Measurements from ENCODE around the gene ANKRD40. TPM values are rescaled to one million over a fixed set of nuclear protein-coding genes. Genes with fewer than 3 reads are reported as not detected.
A peak's percentile ranks its signal among the peaks of the same experiment; 100 is the strongest.

The ANKRD40 gene
- total and polyA plus RNA-seq, 9 of the 15 experiments (the other 6 are each of a cell fraction or from before 2014, with no cell fraction given): 9.0 to 28.9 (median 27.7) TPM

DNA sequence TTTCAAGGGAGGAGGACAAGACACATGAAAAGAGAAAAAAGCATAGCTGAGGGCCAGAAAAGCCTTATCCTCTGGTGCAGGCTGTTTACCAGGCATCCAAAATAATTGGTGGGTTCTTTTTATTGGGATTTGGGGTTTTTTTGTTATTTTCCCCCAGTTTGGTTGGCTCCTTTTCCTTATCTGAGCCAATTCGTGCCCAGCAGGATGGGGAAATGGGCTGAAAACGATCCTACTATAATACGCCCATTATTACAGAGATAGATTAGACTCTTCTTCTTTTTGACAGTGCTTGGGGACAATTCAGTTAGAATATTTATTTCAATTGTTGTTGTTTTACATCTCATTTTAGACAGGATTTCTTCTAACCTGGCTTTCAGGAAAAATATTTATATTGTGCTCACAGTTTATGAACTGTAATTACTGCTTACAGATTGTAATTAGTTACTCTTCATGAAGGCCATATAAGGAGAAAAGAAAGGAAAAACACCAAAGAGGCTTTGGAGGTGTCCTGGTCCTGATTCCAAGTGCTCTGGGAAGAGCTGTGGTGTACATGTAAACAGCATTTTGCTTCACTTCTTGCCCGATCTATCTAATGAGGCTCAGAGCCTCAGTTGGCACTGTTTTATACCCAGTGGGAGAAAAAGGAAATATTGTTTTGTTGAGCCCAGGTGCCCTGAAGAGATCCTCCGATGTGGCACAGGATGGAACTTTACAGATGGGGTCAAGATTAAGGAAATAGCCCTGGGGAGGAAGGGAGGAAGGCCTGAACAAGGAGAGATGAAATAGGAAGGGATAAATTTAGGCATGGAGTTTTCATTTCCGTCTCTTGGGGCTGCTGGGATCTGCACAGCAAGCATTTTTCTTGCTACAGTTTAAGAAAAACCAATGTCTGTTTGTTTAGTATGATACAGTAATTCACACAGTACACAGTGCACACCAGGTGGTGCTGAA is 611 bp upstream of the ANKRD40 start (continued):
- TF ChIP-seq ZNF766 (CRISPR knock-in tag; conservative IDR thresholded peaks at IDR 0.05): peak; percentile 28; the same call in 1 of the 2 replicates
- TF ChIP-seq, protein P1, sequence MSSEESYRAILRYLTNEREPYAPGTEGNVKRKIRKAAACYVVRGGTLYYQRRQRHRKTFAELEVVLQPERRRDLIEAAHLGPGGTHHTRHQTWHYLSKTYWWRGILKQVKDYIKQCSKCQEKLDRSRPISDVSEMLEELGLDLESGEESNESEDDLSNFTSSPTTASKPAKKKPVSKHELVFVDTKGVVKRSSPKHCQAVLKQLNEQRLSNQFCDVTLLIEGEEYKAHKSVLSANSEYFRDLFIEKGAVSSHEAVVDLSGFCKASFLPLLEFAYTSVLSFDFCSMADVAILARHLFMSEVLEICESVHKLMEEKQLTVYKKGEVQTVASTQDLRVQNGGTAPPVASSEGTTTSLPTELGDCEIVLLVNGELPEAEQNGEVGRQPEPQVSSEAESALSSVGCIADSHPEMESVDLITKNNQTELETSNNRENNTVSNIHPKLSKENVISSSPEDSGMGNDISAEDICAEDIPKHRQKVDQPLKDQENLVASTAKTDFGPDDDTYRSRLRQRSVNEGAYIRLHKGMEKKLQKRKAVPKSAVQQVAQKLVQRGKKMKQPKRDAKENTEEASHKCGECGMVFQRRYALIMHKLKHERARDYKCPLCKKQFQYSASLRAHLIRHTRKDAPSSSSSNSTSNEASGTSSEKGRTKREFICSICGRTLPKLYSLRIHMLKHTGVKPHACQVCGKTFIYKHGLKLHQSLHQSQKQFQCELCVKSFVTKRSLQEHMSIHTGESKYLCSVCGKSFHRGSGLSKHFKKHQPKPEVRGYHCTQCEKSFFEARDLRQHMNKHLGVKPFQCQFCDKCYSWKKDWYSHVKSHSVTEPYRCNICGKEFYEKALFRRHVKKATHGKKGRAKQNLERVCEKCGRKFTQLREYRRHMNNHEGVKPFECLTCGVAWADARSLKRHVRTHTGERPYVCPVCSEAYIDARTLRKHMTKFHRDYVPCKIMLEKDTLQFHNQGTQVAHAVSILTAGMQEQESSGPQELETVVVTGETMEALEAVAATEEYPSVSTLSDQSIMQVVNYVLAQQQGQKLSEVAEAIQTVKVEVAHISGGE (CRISPR knock-in tag; IDR thresholded peaks at IDR 0.05): peak; percentile 56 to 98 (median 68); a peak in 4 of 6 replicates
- TF ChIP-seq XRCC5 (IDR thresholded peaks at IDR 0.05; ENCODE audit: low read depth, low read length): no peak
- TF ChIP-seq, protein P2, sequence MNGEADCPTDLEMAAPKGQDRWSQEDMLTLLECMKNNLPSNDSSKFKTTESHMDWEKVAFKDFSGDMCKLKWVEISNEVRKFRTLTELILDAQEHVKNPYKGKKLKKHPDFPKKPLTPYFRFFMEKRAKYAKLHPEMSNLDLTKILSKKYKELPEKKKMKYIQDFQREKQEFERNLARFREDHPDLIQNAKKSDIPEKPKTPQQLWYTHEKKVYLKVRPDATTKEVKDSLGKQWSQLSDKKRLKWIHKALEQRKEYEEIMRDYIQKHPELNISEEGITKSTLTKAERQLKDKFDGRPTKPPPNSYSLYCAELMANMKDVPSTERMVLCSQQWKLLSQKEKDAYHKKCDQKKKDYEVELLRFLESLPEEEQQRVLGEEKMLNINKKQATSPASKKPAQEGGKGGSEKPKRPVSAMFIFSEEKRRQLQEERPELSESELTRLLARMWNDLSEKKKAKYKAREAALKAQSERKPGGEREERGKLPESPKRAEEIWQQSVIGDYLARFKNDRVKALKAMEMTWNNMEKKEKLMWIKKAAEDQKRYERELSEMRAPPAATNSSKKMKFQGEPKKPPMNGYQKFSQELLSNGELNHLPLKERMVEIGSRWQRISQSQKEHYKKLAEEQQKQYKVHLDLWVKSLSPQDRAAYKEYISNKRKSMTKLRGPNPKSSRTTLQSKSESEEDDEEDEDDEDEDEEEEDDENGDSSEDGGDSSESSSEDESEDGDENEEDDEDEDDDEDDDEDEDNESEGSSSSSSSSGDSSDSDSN (IDR thresholded peaks at IDR 0.05; ENCODE audit: borderline replicate concordance in 1 of 2, low read depth in 2 of 2, low read length in 2 of 2): no peak
- no peak for TF ChIP-seq STAT5A (IDR thresholded peaks at IDR 0.05; ENCODE audit: borderline replicate concordance, low read length)
- TF ChIP-seq, protein P3, sequence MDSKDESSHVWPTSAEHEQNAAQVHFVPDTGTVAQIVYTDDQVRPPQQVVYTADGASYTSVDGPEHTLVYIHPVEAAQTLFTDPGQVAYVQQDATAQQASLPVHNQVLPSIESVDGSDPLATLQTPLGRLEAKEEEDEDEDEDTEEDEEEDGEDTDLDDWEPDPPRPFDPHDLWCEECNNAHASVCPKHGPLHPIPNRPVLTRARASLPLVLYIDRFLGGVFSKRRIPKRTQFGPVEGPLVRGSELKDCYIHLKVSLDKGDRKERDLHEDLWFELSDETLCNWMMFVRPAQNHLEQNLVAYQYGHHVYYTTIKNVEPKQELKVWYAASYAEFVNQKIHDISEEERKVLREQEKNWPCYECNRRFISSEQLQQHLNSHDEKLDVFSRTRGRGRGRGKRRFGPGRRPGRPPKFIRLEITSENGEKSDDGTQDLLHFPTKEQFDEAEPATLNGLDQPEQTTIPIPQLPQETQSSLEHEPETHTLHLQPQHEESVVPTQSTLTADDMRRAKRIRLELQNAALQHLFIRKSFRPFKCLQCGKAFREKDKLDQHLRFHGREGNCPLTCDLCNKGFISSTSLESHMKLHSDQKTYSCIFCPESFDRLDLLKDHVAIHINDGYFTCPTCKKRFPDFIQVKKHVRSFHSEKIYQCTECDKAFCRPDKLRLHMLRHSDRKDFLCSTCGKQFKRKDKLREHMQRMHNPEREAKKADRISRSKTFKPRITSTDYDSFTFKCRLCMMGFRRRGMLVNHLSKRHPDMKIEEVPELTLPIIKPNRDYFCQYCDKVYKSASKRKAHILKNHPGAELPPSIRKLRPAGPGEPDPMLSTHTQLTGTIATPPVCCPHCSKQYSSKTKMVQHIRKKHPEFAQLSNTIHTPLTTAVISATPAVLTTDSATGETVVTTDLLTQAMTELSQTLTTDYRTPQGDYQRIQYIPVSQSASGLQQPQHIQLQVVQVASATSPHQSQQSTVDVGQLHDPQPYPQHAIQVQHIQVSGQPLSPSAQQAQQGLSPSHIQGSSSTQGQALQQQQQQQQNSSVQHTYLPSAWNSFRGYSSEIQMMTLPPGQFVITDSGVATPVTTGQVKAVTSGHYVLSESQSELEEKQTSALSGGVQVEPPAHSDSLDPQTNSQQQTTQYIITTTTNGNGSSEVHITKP (IDR thresholded peaks at IDR 0.05; ENCODE audit: partially characterized antibody): peak; percentile 87
- peak; percentile 56 for TF ChIP-seq POLR2AphosphoS5 (IDR thresholded peaks at IDR 0.05; ENCODE audit: control insufficient read depth, insufficient read depth, low read depth, low read length)
- TF ChIP-seq SIX5 (IDR thresholded peaks at IDR 0.05; ENCODE audit: borderline replicate concordance in 1 of 2, insufficient read depth in 1 of 2, low read depth in 1 of 2, low read length in 2 of 2): no peak
- peak; percentile 57 for TF ChIP-seq POLR2B (IDR thresholded peaks at IDR 0.05; ENCODE audit: low read depth, partially characterized antibody)
- TF ChIP-seq C11orf30 (IDR thresholded peaks at IDR 0.05; ENCODE audit: low read depth): peak; percentile 75; the same call in 1 of the 2 replicates
